GM23338 (cell line): ENCODE measurements around the gene NBPF9. TPM values are rescaled to one million over a fixed set of nuclear protein-coding genes. Genes with fewer than 3 reads are reported as not detected.
"Not testable (repeated sequence)": the region's sequence is repeated elsewhere in the genome, so short reads cannot be mapped to it uniquely, and the experiment has no call there.

Source experiments
- ATAC-seq: fragments of 200-7000 bp; cut with Tn5 transposase; 3 replicates; pipeline ENCODE4 v1.9.1; 2020
- DNase-seq: peaks from one replicate; pipeline ENCODE4 v3.0.0-alpha.2; 2015; ENCODE audit warnings: low spot score
- H2AFZ ChIP-seq: fragments of 200-600 bp; sonication (generic); 2 replicates; pipeline ENCODE4 v1.8.0; 2016; ENCODE audit warnings: antibody characterized with exemption, mild to moderate bottlenecking, moderate library complexity
- H3F3A ChIP-seq: fragments of 200-600 bp; sonication (generic); replicated peaks from 2 replicates; pipeline ENCODE4 v1.8.0; 2017; ENCODE audit warnings: antibody characterized with exemption, mixed run types, low read depth
- H3K27ac ChIP-seq: fragments of 200-600 bp; sonication (generic); 2 replicates; pipeline ENCODE4 v1.6.1; 2016; ENCODE audit warnings: low read depth
- H3K27me3 ChIP-seq: fragments of 200-600 bp; sonication (generic); 2 replicates; pipeline ENCODE4 v1.8.0; 2016; ENCODE audit warnings: mild to moderate bottlenecking, mixed run types, moderate library complexity; ENCODE audit not compliant: insufficient read depth
- H3K36me3 ChIP-seq: fragments of 200-600 bp; sonication (generic); 2 replicates; pipeline ENCODE4 v1.8.0; 2016; ENCODE audit warnings: mild to moderate bottlenecking; ENCODE audit not compliant: insufficient read depth
- H3K4me1 ChIP-seq: fragments of 200-600 bp; sonication (generic); 2 replicates; pipeline ENCODE4 v1.8.0; 2016; ENCODE audit warnings: mild to moderate bottlenecking, moderate library complexity; ENCODE audit not compliant: insufficient read depth
- H3K4me2 ChIP-seq: fragments of 200-600 bp; sonication (generic); 2 replicates; pipeline ENCODE4 v1.7.1; 2017; ENCODE audit warnings: mixed run types
- H3K4me3 ChIP-seq: fragments of 200-600 bp; sonication (generic); 2 replicates; pipeline ENCODE4 v1.6.1; 2016; ENCODE audit warnings: mixed run types
- H3K79me2 ChIP-seq: fragments of 200-600 bp; sonication (generic); replicated peaks from 2 replicates; pipeline ENCODE4 v1.8.0; 2017; ENCODE audit warnings: mild to moderate bottlenecking; ENCODE audit not compliant: insufficient read depth
- H3K9me2 ChIP-seq: fragments of 200-600 bp; sonication (generic); 2 replicates; pipeline ENCODE4 v1.8.0; 2017; ENCODE audit not compliant: insufficient read depth
- H4K20me1 ChIP-seq: fragments of 200-600 bp; sonication (generic); replicated peaks from 2 replicates; pipeline ENCODE4 v1.8.0; 2017; ENCODE audit warnings: mild to moderate bottlenecking; ENCODE audit not compliant: insufficient read depth
- H3K27ac Mint-ChIP-seq: 2 replicates; pipeline ENCODE4 v1.8.0; 2020; ENCODE audit warnings: inconsistent platforms, mild to moderate bottlenecking, moderate library complexity, mixed read lengths
- H3K27me3 Mint-ChIP-seq: 3 replicates; pipeline ENCODE4 v1.8.0; 2022; ENCODE audit warnings: low read depth, mild to moderate bottlenecking, moderate library complexity, mixed read lengths, inconsistent platforms; ENCODE audit not compliant: insufficient read depth, poor library complexity
- H3K36me3 Mint-ChIP-seq: 3 replicates; pipeline ENCODE4 v1.8.0; 2021; ENCODE audit warnings: low read depth, mild to moderate bottlenecking, inconsistent platforms, moderate library complexity, mixed read lengths
- H3K4me1 Mint-ChIP-seq: 3 replicates; pipeline ENCODE4 v1.8.0; 2020; ENCODE audit warnings: mild to moderate bottlenecking, inconsistent platforms, mixed read lengths
- H3K4me3 Mint-ChIP-seq: 3 replicates; pipeline ENCODE4 v1.8.0; 2021; ENCODE audit warnings: moderate library complexity, mild to moderate bottlenecking, inconsistent platforms, mixed read lengths
- H3K9me3 Mint-ChIP-seq: 3 replicates; pipeline ENCODE4 v1.8.0; 2020; ENCODE audit warnings: moderate library complexity, mild to moderate bottlenecking, inconsistent platforms, mixed read lengths
- polyA plus RNA-seq: library from polyadenylated mRNA; unstranded; fragments of >200 nt; fragmentation: Nextera tagmentation; extraction: Ambion mirVana; gene quantifications from 2 replicates; pipeline ENCODE4 v1.2.1, GENCODE V29; 2016
- total RNA-seq: library from RNA; depleted of rRNA; stranded (reverse); fragments of >200 nt; shearing (Covaris generic); gene quantifications from 2 replicates; pipeline ENCODE4 v1.2.3, GENCODE V29; 2014

The NBPF9 gene
- total and polyA plus RNA-seq, 2 experiments from 2014 or later = 1.9 to 3.1 TPM

- peak; percentile 17 for DNase-seq
- not testable (repeated sequence) for H3K27me3 Mint-ChIP-seq, H3K27ac ChIP-seq, H2AFZ ChIP-seq, H3K36me3 Mint-ChIP-seq, H3K36me3 ChIP-seq, H3K4me1 Mint-ChIP-seq, H3K27me3 ChIP-seq, H3K27ac Mint-ChIP-seq, H4K20me1 ChIP-seq, H3F3A ChIP-seq, H3K9me3 Mint-ChIP-seq, H3K9me2 ChIP-seq, H3K4me1 ChIP-seq, H3K79me2 ChIP-seq
- H3K4me3 ChIP-seq = peak overlapping the region; percentile 48
- H3K4me3 Mint-ChIP-seq = 0 out of 3 replicates have a peak overlapping the region, but pooled peaks have one; percentile 11
- H3K4me2 ChIP-seq = peak overlapping the region; percentile 71
- ATAC-seq = peak; percentile 87
Measured at GRCh38 chr1:149123948-149124926, 20.9 kb upstream of the NBPF9 start.

DNA sequence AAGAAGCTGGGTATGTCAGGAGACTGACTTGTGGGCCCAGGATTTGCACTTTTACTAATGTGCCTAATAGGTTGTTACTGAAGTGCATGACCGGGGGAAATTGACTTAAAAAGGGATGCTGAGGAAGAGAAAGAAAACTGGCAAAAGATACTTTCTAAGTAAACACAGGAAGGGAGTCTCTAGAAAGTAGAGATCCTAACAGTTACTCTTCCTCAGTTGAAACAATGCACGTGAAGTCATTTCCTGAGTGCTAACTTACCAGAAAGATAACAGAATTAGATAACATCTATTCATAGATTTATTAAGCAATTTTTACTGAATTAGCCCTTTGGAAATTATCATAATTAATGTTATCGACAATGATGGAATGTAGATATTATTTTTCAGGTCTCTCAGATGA is 9.5 kb upstream of the NBPF9 start:
- not testable (repeated sequence) for H3F3A ChIP-seq, H3K36me3 ChIP-seq, ATAC-seq, H3K4me3 ChIP-seq, H3K4me3 Mint-ChIP-seq, H3K4me1 ChIP-seq, H4K20me1 ChIP-seq, H3K27ac ChIP-seq, H3K4me2 ChIP-seq, H3K27me3 ChIP-seq, H3K79me2 ChIP-seq, H3K36me3 Mint-ChIP-seq, H3K9me3 Mint-ChIP-seq, H3K27ac Mint-ChIP-seq, H3K9me2 ChIP-seq, H3K4me1 Mint-ChIP-seq, H2AFZ ChIP-seq, H3K27me3 Mint-ChIP-seq, DNase-seq

GRCh38 chr1:149110343-149110742 is 7.0 kb upstream of the NBPF9 start:
- not testable (repeated sequence) for H3K27ac Mint-ChIP-seq, H3K4me3 ChIP-seq, ATAC-seq, H3K4me2 ChIP-seq, H3K79me2 ChIP-seq, H3K27ac ChIP-seq, H3K36me3 ChIP-seq, H3K27me3 ChIP-seq, H3F3A ChIP-seq, H3K9me2 ChIP-seq, H3K4me1 ChIP-seq, H3K36me3 Mint-ChIP-seq, H3K9me3 Mint-ChIP-seq, H3K4me1 Mint-ChIP-seq, H3K4me3 Mint-ChIP-seq, H3K27me3 Mint-ChIP-seq, H4K20me1 ChIP-seq, H2AFZ ChIP-seq, DNase-seq

- not testable (repeated sequence) for H4K20me1 ChIP-seq, H3K27ac ChIP-seq, H3K27ac Mint-ChIP-seq, H3K4me1 Mint-ChIP-seq, H3K36me3 Mint-ChIP-seq, H3K36me3 ChIP-seq, DNase-seq, H2AFZ ChIP-seq, H3K9me2 ChIP-seq, H3F3A ChIP-seq, H3K79me2 ChIP-seq, H3K9me3 Mint-ChIP-seq, H3K27me3 Mint-ChIP-seq, H3K4me1 ChIP-seq
- peak; percentile 23 for ATAC-seq
- Histone ChIP-seq H3K4me3 (peak overlapping the region; percentile 41; the same call in 1 of the 2 replicates), H3K4me2 (peak overlapping the region; percentile 57; the same call in 1 of the 2 replicates), H3K27me3 (peaks cover 18% of the 10 kb centered on the region)
- H3K4me3 Mint-ChIP-seq = peak overlapping the region; percentile 60; the same call in 2 of the 3 replicates
Measured at GRCh38 chr1:149102574-149102973, 777 bp downstream of the NBPF9 start.

GRCh38 chr1:149098276-149098675 is 5.1 kb downstream of the NBPF9 start:
- H3K4me1 Mint-ChIP-seq, H3K4me1 ChIP-seq, H3K9me3 Mint-ChIP-seq, H3K27ac ChIP-seq, ATAC-seq, H3F3A ChIP-seq, H3K27ac Mint-ChIP-seq, H2AFZ ChIP-seq, H4K20me1 ChIP-seq, H3K27me3 Mint-ChIP-seq, H3K79me2 ChIP-seq, H3K9me2 ChIP-seq, H3K4me2 ChIP-seq, DNase-seq, H3K36me3 Mint-ChIP-seq, H3K4me3 ChIP-seq, H3K4me3 Mint-ChIP-seq, H3K36me3 ChIP-seq: not testable (repeated sequence)
- peaks cover 39% of the 10 kb centered on the region for H3K27me3 ChIP-seq

DNA sequence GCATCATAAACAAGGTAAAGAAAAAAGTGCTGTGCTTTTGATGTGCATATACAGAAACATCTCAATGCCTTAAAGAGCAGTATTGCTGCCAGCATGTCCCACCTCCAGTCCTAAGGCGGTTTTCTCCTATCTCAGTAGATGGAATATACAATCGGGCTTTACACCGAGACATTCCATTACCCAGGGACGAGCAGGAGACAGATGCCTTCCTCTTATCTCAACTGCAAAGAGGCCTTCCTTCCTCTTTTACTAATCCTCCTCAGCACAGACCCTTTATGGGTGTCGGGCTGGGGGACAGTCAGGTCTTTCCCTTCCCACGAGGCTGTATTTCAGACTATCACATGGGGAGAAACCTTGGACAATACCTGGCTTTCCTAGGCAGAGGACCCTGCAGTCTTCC is 10.2 kb downstream of the NBPF9 start:
- not testable (repeated sequence) for H3K27me3 Mint-ChIP-seq, ATAC-seq, H3K4me3 Mint-ChIP-seq

More for the DNA sequence above, 10.2 kb downstream of the NBPF9 start:
- H3F3A ChIP-seq, H3K4me1 ChIP-seq, H3K9me2 ChIP-seq, H3K36me3 ChIP-seq, H3K4me3 ChIP-seq, H3K27ac Mint-ChIP-seq, H3K4me2 ChIP-seq, DNase-seq, H3K36me3 Mint-ChIP-seq, H2AFZ ChIP-seq, H3K9me3 Mint-ChIP-seq, H3K4me1 Mint-ChIP-seq, H4K20me1 ChIP-seq, H3K79me2 ChIP-seq, H3K27ac ChIP-seq: not testable (repeated sequence)
- peaks cover 36% of the 10 kb centered on the region for H3K27me3 ChIP-seq
